ENCODE results near the gene ZDHHC14.
A peak's percentile ranks its signal among the peaks of the same experiment; 100 is the strongest.

The ZDHHC14 gene

DNA sequence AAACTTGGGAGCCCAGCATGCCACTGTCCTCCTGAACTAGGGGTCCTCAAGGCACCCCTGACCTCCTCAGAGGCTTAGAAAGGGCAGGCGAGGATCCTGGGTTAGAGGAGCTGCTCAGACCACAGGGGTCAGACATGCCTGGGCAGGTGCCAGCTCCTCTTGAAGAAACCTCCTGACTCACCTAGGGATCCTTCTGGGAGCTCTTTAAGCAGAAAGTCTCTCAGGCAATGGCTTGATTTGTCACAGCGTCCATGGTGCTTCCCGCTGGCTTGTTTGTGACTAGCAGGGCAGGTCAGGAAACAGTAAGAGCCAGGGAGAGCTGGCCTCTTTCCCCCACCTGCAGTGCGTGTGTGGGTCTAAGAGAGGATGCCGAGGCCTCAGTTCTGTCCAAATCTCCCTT is 267.6 kb downstream of the ZDHHC14 start:
- DNase-seq (ENCODE audit: low spot score) = no peak

DNA sequence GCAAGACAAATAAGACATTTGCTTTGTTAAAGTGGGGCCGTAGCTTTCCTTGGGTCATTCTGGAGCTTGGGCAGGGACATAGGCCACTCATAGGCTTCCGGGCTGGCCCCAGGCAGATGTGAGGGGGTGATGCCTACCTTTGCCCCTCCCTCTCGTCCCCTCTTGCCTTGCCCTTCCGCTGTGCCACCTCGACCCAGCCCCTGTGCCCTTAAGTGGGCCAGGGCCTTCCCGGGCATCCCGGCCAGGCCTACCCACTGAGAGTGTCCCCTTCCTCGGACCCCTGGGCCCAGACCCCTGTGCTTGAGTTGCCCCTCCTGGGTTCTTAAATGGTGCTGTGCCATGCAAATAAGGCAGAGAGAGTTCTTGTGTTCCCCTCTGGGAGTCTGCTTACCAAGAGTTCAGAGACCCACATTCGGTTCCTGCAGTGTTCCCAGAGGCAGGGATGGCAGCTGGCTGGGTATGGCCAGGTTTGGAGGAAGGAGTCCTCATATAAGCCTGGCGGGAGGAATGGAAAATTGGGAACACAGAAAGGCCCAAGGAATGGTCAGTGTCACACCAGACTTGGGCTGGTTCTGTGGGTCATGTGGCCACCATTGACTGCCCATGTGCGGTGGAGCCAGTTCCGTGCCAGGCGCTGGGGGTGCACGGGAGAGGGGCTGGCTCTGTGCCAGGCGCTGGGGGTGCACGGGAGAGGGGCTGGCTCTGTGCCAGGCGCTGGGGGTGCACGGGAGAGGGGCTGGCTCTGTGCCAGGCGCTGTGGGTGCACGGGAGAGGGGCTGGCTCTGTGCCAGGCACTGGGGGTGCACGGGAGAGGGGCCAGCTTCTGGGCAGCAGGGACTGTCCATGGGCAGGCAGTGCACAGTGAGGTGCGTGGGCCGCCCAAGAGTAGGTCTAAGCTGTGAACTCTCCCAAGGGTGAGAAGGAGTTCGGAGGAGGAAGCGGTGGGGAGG is 268.6 kb downstream of the ZDHHC14 start:
- no peak for DNase-seq (ENCODE audit: low spot score)

DNA sequence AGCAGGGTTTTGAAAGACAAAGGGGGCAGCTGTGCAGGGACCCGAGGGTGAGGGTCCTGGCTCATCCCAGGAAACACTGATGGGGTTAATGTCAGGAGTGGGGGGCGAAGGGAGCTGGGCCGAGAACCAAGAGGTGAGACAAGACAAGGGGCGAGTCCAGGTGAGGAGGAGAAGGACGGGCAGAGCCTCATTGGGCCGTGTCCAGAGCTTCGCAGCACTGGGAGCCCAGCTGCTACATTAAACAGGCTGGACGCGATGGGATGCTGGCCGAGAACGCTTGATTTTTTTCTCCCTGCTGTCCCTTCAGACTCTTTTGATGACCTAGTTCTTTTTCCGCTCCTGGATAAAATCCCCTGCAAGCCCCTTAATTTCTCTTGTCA is 269.3 kb downstream of the ZDHHC14 start:
- no peak for DNase-seq (ENCODE audit: low spot score)

GRCh38 chr6:157650801-157651200 is 269.8 kb downstream of the ZDHHC14 start:
- DNase-seq (ENCODE audit: low spot score) = no peak

DNA sequence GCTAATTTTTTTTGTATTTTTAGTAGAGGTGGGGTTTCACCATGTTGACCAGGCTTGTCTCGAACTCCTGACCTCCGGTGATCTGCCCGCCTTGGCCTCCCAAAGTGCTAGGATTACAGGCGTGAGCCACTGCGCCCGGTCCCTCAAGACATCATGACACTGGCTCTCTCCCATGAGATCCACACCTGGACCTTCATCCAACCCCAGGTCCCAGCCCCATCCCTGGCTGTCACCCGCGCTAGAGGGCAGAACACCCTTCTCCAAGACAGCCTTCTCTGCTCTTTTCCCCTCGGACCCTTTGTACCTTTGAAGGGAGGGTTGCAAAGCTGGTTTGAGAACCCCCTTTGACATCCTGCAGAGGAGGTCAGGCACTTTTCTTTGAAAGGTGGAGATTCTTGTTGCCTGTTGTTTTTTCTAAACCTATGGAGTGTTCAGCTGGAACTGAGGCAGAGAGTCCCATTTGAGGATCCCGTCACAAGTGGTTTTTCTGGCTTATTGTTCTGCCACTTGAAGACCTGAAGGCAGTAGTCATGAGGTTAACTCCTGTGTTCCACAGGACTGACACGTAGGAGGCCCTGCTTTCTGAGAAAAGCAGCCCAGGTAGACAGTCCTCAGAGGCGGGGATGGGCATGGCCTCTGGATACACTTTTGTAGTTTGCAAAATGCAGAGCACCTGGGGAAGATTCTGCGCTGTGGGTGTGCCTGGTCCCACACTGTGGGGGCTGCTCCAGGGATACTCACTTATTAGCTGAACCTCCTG is 270.9 kb downstream of the ZDHHC14 start:
- DNase-seq (ENCODE audit: low spot score) = no peak

DNA sequence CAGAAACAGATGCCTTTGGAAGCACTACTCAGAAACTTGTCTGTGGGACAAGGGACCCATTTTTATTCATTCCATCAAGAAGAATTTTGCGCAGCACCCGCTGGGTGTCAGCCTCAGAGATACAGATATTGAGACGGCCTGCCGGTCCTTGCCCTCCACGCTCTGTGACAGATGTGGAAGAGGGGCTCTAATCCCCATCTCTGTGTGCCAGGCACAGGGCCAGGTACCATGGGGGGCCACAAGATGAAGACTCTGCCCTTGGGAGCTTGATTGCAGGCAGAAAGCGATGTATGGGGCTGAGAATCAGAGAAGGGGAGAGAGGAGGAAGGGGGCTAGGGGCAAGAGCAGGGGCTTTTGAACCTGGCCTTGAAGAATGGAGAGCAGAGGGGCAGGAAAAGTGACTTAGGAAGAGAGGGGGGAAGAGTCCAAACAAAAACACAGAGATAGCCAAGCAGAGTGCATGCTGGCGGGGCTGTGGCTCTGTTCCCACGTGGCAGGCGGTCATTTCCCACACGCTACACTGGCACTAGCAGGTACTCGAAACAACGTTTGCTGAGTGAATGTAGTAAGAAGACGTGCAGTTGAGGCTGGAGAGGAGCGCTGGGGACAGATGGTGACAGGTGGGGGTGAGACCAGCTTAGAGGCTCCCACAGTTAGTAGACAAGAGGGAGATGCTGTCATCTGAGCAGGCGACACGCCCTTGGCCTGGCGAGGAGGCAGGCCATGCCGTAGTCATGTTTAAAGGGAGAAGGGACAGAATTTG is 271.8 kb downstream of the ZDHHC14 start:
- no peak for DNase-seq (ENCODE audit: low spot score)

DNA sequence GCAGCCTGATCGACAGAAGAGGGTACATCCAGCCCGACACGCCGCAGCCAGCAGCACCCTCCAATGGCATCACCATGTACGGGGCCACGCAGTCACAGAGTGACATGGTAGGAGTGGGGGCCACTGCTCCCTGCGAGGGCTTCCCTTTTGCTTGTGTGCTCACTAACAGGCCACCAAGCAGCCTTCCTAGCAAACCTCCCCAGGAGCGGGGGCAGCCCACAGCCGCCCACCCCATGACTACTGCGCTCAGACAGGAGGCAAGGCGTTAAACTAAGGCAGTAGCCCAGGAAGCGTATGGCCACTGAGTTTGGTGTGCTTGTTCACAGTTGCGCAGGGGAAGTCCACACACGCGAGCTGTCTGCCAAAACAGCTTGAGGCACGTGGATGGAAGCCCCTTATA is 272.5 kb downstream of the ZDHHC14 start:
- no peak for DNase-seq (ENCODE audit: low spot score)

DNA sequence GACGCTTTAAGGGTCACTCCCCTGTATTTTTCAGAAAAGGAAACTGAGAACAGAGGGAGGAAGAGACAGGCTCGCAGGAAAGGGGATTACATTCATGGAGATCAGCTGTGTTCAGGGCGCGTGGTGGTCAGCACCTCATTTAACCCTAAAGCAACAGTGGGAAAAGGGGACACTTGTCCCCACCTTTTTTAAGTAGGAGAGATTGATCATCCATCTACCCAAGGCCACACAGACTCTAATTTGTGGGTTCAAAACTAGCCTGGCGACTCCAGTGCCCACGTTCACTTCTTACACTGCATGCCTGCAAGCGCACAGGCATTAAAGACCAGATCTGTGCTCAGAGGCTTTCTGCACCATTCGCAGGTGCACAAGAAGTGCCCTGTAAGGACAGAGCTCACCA is 274.1 kb downstream of the ZDHHC14 start:
- DNase-seq (ENCODE audit: low spot score) = no peak

DNA sequence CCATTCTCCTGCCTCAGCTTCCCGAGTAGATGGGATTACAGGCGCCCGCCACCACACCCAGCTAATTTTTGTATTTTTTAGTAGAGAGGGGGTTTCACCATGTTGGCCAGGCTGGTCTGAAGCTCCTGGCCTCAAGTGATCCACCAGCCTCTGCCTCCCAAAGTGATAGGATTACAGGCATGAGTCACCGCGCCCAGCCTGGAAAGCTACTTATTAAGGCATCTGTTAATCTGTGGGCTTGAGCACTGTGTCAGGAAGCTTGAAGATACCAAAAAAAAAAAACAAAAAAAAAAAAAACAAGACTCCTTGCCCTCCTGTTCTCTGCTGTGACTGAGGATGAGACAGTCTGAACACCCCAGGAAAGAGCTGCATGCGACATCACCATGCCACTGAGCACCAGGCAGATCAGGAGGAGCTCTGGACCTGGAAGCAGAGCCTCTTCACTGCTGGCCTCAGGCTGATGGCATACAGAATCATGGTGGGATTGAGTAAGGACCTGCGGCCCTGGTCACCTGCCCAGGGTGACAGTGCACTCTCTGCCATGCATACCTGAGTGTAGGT is 275.5 kb downstream of the ZDHHC14 start:
- no peak for DNase-seq (ENCODE audit: low spot score)

- no peak for DNase-seq (ENCODE audit: low spot score)
Observed at GRCh38 chr6:157657754-157658153, 276.8 kb downstream of the ZDHHC14 start.

GRCh38 chr6:157658301-157658700 is 277.3 kb downstream of the ZDHHC14 start:
- DNase-seq (ENCODE audit: low spot score) = no peak

DNA sequence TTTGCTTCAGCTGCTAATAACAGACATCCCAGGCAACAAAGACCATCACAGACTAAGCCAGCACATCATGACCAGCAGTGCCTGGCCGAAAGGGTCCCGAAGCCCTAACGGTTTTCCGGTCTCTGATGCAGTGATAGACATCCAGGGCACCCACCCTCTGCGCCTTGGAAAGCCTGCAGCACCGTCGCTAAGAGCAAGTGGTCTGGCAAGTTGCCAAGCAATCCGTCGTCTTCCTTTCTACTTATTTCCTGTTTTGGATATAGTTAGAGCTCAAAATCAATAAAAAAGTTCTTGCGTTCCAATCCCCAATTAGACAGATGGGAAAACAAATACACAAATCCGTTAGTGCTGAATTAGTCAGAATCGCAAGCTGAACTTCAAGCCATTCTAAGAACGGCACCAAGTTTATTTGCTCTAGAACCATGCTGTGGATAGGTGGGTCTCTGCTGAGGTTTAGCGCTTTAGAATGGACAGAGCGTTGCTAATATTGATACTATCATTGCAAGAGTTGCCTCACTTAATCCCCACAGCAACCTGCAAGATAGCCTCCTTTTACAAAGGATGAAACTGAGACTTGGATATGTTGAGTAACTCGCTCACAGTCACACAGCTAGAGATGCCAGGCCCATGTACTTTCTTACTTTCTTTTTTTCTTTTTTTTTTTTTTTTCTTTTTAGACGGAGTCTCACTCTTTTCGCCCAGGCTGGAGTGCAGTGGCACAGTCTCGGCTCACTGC is 278.7 kb downstream of the ZDHHC14 start:
- DNase-seq (ENCODE audit: low spot score) = no peak

DNA sequence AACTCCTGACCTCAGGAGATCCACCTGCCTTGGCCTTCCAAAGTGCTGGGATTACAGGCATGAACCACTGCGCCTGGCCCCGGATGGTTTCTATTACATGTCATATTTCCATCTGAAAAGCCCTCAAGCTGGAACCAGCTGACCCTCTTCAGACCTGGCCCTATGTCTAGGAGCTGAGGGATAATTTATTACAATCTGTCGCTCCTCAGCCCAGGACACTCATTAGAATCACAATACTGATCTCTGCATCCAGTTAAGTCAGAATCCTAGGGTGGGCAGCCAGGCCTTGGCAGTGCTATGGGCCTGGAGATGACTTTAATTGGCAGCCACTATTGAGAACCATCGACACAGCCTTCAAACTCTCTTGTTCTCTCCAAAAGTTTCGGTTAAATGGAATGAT is 279.4 kb downstream of the ZDHHC14 start:
- DNase-seq (ENCODE audit: low spot score) = no peak

- no peak for DNase-seq (ENCODE audit: low spot score)
Observed at GRCh38 chr6:157661652-157662051, 280.7 kb downstream of the ZDHHC14 start.

DNA sequence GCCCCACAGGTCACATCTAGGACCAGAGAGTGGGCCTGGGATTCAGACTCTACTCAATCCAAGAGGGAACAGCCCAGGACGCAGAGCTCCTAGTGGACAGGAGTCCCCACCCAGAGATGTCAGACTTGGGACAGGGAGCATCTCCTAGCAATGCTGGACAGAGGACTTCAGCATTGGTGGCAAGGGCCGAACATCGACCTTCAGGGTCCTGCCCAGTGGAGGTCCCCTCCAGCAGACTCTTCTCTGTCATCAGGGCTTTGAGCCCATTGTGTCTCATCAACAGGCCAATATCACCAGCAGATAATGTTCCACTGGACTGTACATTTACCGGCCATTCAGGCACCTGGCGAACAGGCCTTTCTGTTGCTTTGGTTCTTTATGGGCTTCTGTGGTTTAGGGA is 282.3 kb downstream of the ZDHHC14 start:
- DNase-seq (ENCODE audit: low spot score) = no peak

GRCh38 chr6:157665180-157665579 is 284.2 kb downstream of the ZDHHC14 start:
- no peak for DNase-seq (ENCODE audit: low spot score)

DNA sequence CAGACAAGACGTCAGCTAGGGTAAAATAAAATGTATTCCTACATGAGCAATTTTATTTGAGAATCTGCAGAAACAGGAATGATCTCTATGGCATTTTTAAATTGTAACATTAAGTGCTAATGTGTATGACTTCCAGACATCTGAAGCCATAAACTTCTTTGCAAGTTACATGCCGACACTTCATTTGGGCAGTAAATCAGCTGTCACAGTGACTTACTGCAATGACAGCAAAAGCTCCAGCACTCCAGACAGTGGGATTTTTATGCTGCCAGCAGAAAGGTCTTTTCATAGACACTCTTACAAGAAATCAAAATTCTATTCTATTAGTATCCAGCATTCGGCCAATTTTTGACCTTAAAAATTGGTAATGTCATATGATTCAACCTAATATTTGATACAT is 285.7 kb downstream of the ZDHHC14 start:
- DNase-seq (ENCODE audit: low spot score) = no peak

- DNase-seq (ENCODE audit: low spot score) = peak; percentile 62
Observed at GRCh38 chr6:157667211-157668008, 286.4 kb downstream of the ZDHHC14 start.

DNA sequence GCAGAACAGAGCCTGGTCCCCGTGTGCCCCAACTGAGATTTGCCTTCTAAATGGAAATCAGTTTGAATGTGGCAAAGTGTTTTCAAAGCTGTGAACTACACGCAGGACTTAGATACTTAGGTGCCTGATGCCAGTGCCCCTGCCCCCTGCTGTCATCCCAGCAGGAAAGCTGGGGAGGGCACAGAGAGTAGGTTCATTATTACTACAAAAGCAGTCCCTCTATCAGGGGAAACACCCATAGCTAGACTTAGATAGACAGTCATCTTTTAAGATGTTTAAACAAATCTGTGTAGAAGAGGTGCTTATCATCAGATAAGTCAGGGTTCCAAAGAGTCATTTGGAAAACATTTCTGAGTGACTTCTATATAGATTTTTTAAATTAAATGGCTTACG is 287.0 kb downstream of the ZDHHC14 start:
- no peak for DNase-seq (ENCODE audit: low spot score)

DNA sequence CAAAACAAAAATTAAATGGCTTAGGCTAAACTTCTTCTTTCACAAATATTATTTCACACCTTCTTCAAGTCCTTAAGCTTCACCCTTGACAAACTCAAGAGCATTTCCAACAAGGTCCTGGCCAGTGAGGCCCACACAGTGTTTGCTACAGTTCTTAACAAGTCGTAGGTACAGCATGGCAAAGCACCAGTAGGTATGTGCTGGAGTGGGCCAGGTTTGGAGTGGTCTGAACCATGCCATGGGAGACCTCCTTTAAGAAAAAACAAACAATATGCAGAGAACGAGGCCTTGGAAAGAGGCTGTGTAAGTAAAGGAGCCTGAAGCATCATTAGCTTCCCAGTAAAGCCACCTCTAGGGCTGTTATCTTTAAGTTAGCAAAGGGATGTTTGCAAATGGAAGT is 287.7 kb downstream of the ZDHHC14 start:
- DNase-seq (ENCODE audit: low spot score) = no peak

GRCh38 chr6:157669323-157669722 is 288.3 kb downstream of the ZDHHC14 start:
- no peak for DNase-seq (ENCODE audit: low spot score)
